Peyer's patch (tissue), 4 donors: ENCODE results near the gene DNASE1L2. TPM values are rescaled to one million over a fixed set of nuclear protein-coding genes. Genes with fewer than 3 reads are reported as not detected.

Source experiments
- DNase-seq, 3 donors: peaks; one replicate each; pipeline ENCODE4 v3.0.0-alpha.2; 2017 to 2019
- H3K27ac ChIP-seq, 4 donors: fragments of 200-600 bp; sonication (generic); one replicate each; pipeline ENCODE4 v1.5.1; 2016 to 2019
- H3K27me3 ChIP-seq, 2 donors: fragments of 200-600 bp; sonication (generic); one replicate each; pipeline ENCODE4 v1.5.1; 2019
- H3K36me3 ChIP-seq, 3 donors: fragments of 200-600 bp; sonication (generic); one replicate each; pipeline ENCODE4 v1.5.1; 2016 to 2019
- H3K4me1 ChIP-seq, 4 donors: fragments of 200-600 bp; sonication (generic); one replicate each; pipeline ENCODE4 v1.5.1; 2016 to 2019
- H3K4me3 ChIP-seq, 4 donors: fragments of 200-600 bp; sonication (generic); 1 replicate in 3 of 4; 2 replicates in 1 of 4; pipeline ENCODE4 v1.5.1; 2016 to 2019; ENCODE audit warnings: mild to moderate bottlenecking in 1 of 4
- H3K9me3 ChIP-seq, 4 donors: fragments of 200-600 bp; sonication (generic); one replicate each; pipeline ENCODE4 v1.5.1; 2016 to 2019; ENCODE audit warnings: mild to moderate bottlenecking in 1 of 4
- POLR2A ChIP-seq, 2 donors: fragments of 450-650 bp; IDR thresholded peaks; one replicate each; pipeline ENCODE4 v1.5.1; 2017; ENCODE audit warnings: antibody characterized with exemption in 2 of 2, mild to moderate bottlenecking in 2 of 2, moderate library complexity in 2 of 2
- total RNA-seq, 4 donors: library from RNA; depleted of rRNA; stranded (reverse); fragments of >200 nt; gene quantifications; one replicate each; pipeline ENCODE4 v1.1.0, GENCODE V29; 2016
- TF ChIP-seq, protein P1 (sequence below), 6 experiments: fragments of 450-650 bp in 4 of 6; fragments of 200-600 bp in 2 of 6; sonication (generic) in 1 of 6; IDR thresholded peaks; one replicate each; pipeline ENCODE4 v1.5.1; 2017 to 2019; ENCODE audit warnings: antibody characterized with exemption in 6 of 6, mild to moderate bottlenecking in 3 of 6, moderate library complexity in 1 of 6

Gene DNASE1L2
- total RNA-seq, 4 donors from 2014 or later = 2.0 to 2.8 (median 2.5) TPM; not detected in 1

DNA sequence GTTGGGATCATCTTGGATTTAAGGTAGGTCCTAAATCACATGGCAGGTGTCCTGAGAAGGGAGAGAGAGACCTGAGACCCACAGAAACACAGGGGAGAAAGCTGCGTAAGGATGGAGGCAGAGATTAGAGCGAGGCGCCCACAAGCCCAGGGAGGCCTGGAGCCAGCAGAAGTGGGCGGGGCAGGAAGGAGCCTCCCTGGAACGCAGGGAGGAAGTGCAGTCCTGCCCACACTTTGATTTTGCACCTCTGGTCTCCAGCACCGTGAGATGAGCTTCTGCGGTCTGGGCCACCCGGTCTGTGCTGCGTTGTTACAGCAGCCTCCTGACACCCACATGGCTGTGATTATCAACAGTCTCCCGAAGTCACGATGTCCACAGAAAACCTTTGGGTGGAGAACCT lies 6.4 kb downstream of the DNASE1L2 start:
- H3K9me3 ChIP-seq = no peaks in the 10 kb centered on the region
- DNase-seq = no peak
- peaks cover 0 to 3% (median 0%) of the 10 kb centered on the region in 4 donors for H3K4me1 ChIP-seq
- H3K27me3 ChIP-seq = peaks cover 0 to under 1% of the 10 kb centered on the region in 2 donors
- H3K36me3 ChIP-seq = peaks cover 0 to 65% (median 0%) of the 10 kb centered on the region in 3 donors
- TF ChIP-seq POLR2A (IDR thresholded peaks at IDR 0.05) = no peak
- TF ChIP-seq, protein P1, sequence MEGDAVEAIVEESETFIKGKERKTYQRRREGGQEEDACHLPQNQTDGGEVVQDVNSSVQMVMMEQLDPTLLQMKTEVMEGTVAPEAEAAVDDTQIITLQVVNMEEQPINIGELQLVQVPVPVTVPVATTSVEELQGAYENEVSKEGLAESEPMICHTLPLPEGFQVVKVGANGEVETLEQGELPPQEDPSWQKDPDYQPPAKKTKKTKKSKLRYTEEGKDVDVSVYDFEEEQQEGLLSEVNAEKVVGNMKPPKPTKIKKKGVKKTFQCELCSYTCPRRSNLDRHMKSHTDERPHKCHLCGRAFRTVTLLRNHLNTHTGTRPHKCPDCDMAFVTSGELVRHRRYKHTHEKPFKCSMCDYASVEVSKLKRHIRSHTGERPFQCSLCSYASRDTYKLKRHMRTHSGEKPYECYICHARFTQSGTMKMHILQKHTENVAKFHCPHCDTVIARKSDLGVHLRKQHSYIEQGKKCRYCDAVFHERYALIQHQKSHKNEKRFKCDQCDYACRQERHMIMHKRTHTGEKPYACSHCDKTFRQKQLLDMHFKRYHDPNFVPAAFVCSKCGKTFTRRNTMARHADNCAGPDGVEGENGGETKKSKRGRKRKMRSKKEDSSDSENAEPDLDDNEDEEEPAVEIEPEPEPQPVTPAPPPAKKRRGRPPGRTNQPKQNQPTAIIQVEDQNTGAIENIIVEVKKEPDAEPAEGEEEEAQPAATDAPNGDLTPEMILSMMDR (IDR thresholded peaks at IDR 0.05) = no peak
- no peak overlapping the region for H3K4me3 ChIP-seq
- H3K27ac ChIP-seq = no peak overlapping the region

DNA sequence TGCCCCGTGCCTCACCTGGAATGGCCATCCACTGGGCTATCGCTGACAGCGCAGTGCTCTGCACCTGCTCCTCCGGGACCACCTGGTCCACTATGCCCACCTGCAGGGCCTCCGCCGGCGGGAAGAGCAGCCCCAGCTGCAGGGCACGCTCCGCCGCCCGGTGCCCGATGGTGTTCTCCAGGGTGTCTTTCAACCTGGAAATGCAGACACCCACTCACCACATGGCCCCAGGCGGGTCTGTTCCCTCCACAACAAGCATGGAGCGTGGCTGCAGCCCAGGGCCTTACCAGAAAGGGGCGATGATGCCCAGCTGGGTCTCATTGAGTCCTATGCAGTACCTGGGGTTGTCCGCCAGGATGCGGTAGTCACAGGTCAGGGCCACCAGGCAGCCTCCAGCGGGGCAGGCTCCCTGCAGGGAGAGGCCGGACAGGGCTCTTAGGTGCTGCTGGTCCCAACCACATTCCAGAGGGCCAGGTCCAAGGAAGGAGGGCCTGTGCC lies 6.8 kb downstream of the DNASE1L2 start:
- Histone ChIP-seq H3K9me3 (no peaks in the 10 kb centered on the region), H3K27ac (no peak overlapping the region), H3K36me3 (peaks cover 0 to 66% (median 0%) of the 10 kb centered on the region in 3 donors), H3K4me3 (no peak overlapping the region), H3K4me1 (no peaks in the 10 kb centered on the region), H3K27me3 (no peaks in the 10 kb centered on the region)
- TF ChIP-seq, protein P1 (IDR thresholded peaks at IDR 0.05) = no peak
- TF ChIP-seq POLR2A (IDR thresholded peaks at IDR 0.05) = no peak
- no peak for DNase-seq

DNA sequence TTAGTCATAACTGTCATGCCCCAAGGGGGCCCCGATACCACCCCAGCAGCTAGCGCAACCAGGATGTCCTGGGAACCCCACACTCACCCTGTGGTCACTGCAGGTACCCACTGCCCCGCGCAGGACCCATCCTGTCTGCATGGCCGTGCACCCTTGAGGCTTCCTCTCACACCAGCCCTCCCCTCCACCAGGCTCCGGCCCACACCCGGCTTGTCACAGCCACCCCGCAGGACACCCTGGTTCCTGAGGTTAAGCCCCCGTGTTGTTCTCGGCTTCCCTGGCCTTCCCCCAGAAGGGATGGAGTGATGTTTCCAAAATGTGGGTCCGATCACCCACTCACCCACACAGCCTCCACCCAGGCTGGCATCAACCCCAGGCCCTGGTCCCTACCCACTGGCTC lies 7.5 kb downstream of the DNASE1L2 start:
- TF ChIP-seq, protein P1 (IDR thresholded peaks at IDR 0.05) = no peak
- TF ChIP-seq POLR2A (IDR thresholded peaks at IDR 0.05) = no peak
- Histone ChIP-seq H3K4me3 (no peak overlapping the region), H3K36me3 (peaks cover 0 to 72% (median 0%) of the 10 kb centered on the region in 3 donors), H3K27ac (no peak overlapping the region), H3K9me3 (no peaks in the 10 kb centered on the region), H3K4me1 (no peaks in the 10 kb centered on the region), H3K27me3 (no peaks in the 10 kb centered on the region)
- no peak for DNase-seq

DNA sequence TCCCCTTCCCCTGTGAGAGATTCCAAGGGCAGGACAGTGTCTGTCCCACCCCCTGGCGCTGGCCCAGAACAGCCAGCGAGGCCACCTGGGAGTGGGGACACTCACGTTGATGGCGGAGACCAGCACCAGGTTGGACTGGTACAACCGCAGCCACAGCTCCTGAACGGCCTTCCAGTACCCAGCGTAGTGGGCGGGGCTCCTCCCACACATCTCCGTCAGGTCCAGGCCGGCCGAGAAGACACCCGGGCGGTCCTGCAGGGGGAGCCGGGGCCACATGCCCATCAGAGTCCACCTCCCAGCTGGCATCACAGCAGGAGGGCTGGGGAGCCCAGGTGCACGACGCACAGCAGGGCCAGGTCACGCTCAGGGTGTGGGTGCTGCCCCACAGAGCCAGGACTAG lies 8.1 kb downstream of the DNASE1L2 start:
- Histone ChIP-seq H3K4me1 (no peaks in the 10 kb centered on the region), H3K27me3 (no peaks in the 10 kb centered on the region), H3K4me3 (no peak overlapping the region), H3K36me3 (peaks cover 0 to 77% (median 0%) of the 10 kb centered on the region in 3 donors), H3K27ac (no peak overlapping the region), H3K9me3 (no peaks in the 10 kb centered on the region)
- TF ChIP-seq, protein P1 (IDR thresholded peaks at IDR 0.05) = no peak
- TF ChIP-seq POLR2A (IDR thresholded peaks at IDR 0.05) = no peak
- no peak for DNase-seq

DNA sequence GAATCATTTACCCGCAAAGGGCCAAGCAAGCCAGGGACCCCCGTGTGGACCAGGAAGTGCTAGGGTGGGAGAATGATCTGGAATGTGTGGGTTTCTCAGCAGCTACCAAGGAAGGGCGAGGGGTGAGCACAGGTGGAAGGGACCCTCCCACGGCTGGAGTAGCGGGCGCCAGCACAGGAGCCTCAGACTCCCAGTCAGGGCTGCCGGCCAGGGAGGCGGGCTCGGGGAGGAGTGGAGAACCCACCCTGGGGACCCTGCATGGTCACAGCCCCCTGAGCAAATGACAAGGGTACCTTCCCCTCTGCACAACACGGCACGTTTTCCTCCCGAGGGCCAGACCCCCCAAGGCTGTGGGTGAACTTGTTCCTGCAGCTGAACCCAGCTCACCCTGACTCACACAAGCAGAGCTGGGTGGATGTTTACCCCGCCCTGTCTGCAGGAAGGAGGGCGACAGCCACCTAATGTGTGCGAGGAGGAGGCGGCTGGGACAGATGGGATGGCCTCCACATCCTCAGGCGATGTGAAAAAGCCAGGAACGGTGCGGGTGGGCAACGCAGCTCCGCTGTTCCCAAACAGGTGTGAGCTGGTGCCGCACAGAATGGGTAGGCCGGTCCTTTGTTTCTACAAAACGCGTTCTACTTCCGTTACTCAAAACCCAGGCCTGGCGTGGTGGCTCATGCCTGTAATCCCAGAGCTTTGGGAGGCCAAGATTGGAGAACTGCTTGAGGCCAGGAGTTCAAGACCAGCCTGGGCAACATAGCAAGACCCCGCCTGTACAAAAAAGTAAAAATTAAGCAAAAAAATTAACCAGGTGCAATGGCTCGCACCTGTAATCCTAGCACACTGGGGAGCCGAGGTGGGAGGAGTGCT lies 8.9 kb downstream of the DNASE1L2 start:
- Histone ChIP-seq H3K36me3 (peaks cover 0 to 77% (median 0%) of the 10 kb centered on the region in 3 donors), H3K4me3 (no peak overlapping the region), H3K9me3 (no peaks in the 10 kb centered on the region), H3K27ac (no peak overlapping the region), H3K4me1 (peaks cover 0 to 4% (median under 1%) of the 10 kb centered on the region in 4 donors), H3K27me3 (no peaks in the 10 kb centered on the region)
- no peak for DNase-seq
- TF ChIP-seq POLR2A (IDR thresholded peaks at IDR 0.05) = no peak
- TF ChIP-seq, protein P1 (IDR thresholded peaks at IDR 0.05) = no peak
